ENCODE results near the gene NFIA. TPM values are rescaled to one million over a fixed set of nuclear protein-coding genes. Genes with fewer than 3 reads are reported as not detected.

Gene NFIA
- polyA plus RNA-seq, 3 donors = 1.4 to 5.3 (median 2.4) TPM

DNA sequence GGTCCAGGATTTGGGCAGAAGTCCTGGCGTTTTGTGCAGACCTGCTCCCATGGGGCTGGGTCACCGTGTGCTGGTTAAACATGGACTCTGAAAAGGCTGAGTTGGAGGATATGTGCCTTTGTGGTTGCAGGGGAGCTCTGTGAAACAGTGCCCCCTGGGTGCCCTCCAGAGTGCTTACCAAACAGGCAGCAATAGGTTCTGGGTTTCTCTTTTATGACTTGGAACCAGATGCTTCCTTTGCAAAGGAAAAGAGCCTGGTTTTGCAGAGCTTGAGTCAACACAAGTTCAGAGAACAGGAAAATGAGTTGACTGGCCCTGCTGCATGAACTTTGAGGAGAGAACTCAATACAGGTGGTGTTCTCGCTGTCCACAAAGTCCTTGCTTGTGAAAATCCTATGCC is 353.7 kb downstream of the NFIA start:
- H3K27me3 Mint-ChIP-seq (ENCODE audit: low read depth in 3 of 3) = peaks cover 0 to 1% (median 1%) of the 10 kb centered on the region in 3 donors
- H3K4me1 Mint-ChIP-seq = peaks cover 3% of the 10 kb centered on the region
- no peak overlapping the region for H3K4me3 Mint-ChIP-seq
- WGBS (ENCODE audit: insufficient coverage) = 17% methylated on average over 2 of the region's 3 CpGs
- no peaks in the 10 kb centered on the region for H3K36me3 ChIP-seq (replicated peaks in 1 of 2; ENCODE audit: control insufficient read depth in 1 of 2, insufficient read depth in 2 of 2, low read length in 2 of 2)
- no peak overlapping the region for H3K27ac ChIP-seq (ENCODE audit: low read depth in 1 of 2, low read length in 2 of 2)
- H3K9me3 Mint-ChIP-seq = peaks cover 0 to 1% (median 0%) of the 10 kb centered on the region in 7 donors
- H4K20me1 ChIP-seq (ENCODE audit: insufficient read depth, low read length) = no peaks in the 10 kb centered on the region
- H3K36me3 Mint-ChIP-seq = peaks cover 8% of the 10 kb centered on the region in 2 donors
- H3K4me2 ChIP-seq (replicated peaks; ENCODE audit: extremely low read depth, low read length, poor library complexity, severe bottlenecking) = no peak overlapping the region
- no peaks in the 10 kb centered on the region for H3K9me3 ChIP-seq (replicated peaks in 1 of 2; ENCODE audit: control insufficient read depth in 1 of 2, insufficient read depth in 1 of 2, low read length in 2 of 2)
- no peak overlapping the region for H3K9ac ChIP-seq (ENCODE audit: insufficient read depth, low read length, poor library complexity, severe bottlenecking)
- H3K4me1 ChIP-seq (ENCODE audit: control insufficient read depth in 1 of 2, insufficient read depth in 2 of 2, low read length in 2 of 2) = no peaks in the 10 kb centered on the region
- intact Hi-C loops (cut with micrococcal nuclease) = no loop called here
- TF ChIP-seq, protein P1, sequence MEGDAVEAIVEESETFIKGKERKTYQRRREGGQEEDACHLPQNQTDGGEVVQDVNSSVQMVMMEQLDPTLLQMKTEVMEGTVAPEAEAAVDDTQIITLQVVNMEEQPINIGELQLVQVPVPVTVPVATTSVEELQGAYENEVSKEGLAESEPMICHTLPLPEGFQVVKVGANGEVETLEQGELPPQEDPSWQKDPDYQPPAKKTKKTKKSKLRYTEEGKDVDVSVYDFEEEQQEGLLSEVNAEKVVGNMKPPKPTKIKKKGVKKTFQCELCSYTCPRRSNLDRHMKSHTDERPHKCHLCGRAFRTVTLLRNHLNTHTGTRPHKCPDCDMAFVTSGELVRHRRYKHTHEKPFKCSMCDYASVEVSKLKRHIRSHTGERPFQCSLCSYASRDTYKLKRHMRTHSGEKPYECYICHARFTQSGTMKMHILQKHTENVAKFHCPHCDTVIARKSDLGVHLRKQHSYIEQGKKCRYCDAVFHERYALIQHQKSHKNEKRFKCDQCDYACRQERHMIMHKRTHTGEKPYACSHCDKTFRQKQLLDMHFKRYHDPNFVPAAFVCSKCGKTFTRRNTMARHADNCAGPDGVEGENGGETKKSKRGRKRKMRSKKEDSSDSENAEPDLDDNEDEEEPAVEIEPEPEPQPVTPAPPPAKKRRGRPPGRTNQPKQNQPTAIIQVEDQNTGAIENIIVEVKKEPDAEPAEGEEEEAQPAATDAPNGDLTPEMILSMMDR (IDR thresholded peaks at IDR 0.05) = no peak
- no peak overlapping the region for H2AFZ ChIP-seq (ENCODE audit: insufficient read depth, low read depth, low read length, poor library complexity, severe bottlenecking)
- DNase-seq = no peak
- H3K27ac Mint-ChIP-seq = no peak overlapping the region
- H3K4me3 ChIP-seq (replicated peaks in 1 of 3; ENCODE audit: low read depth in 2 of 3, low read length in 3 of 3) = no peak overlapping the region
- H3K79me2 ChIP-seq (ENCODE audit: insufficient read depth, low read length) = no peaks in the 10 kb centered on the region
- no peaks in the 10 kb centered on the region for H3K27me3 ChIP-seq (ENCODE audit: control insufficient read depth in 2 of 2, insufficient read depth in 2 of 2, low read length in 2 of 2)

DNA sequence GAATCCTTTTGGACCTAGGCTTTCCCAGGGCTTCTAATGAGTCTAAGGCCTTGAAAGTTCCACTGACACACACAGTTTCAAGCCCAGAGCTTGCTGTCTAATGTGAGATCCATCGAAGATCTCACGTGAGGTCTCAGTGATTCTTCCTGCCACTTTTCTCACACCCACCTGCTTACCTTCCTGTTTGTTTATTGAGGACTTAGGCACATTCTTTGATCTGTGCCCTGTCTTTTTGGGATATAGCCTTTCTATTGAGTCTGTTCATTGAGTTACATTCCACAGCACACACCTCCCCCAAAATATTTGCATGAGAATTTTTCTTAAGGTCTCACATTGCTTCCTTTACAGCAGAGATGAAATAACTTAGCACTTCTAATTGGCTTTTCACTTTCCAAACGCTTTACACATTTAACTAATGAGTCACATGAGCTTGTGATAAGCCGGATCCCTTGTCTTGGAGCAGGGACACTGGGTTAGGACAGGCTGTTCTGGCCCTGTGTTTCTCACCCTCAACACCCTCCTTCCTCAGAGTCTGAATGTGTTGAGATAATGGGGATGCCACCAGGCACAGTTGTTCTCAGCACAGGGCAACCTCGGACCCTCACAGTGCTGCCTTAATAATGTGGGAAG is 354.2 kb downstream of the NFIA start:
- Mint-ChIP-seq H3K27me3 (ENCODE audit: low read depth in 3 of 3) (peaks cover 0 to 1% (median 1%) of the 10 kb centered on the region in 3 donors), H3K4me3 (no peak overlapping the region), H3K27ac (no peak overlapping the region), H3K36me3 (peaks cover 8% of the 10 kb centered on the region in 2 donors), H3K4me1 (peaks cover 3% of the 10 kb centered on the region), H3K9me3 (peaks cover 0 to 1% (median 0%) of the 10 kb centered on the region in 7 donors)
- no peak overlapping the region for H3K4me2 ChIP-seq (replicated peaks; ENCODE audit: extremely low read depth, low read length, poor library complexity, severe bottlenecking)
- no peaks in the 10 kb centered on the region for H3K27me3 ChIP-seq (ENCODE audit: control insufficient read depth in 2 of 2, insufficient read depth in 2 of 2, low read length in 2 of 2)
- H3K9me3 ChIP-seq (replicated peaks in 1 of 2; ENCODE audit: control insufficient read depth in 1 of 2, insufficient read depth in 1 of 2, low read length in 2 of 2) = no peaks in the 10 kb centered on the region
- intact Hi-C loops (cut with micrococcal nuclease) = no loop called here
- H3K27ac ChIP-seq (ENCODE audit: low read depth in 1 of 2, low read length in 2 of 2) = no peak overlapping the region
- whole genome bisulfite sequencing (ENCODE audit: insufficient coverage) = 80% methylated on average over 2 of the region's 5 CpGs
- H3K4me3 ChIP-seq (replicated peaks in 1 of 3; ENCODE audit: low read depth in 2 of 3, low read length in 3 of 3) = no peak overlapping the region
- no peak for DNase-seq
- no peaks in the 10 kb centered on the region for H3K36me3 ChIP-seq (replicated peaks in 1 of 2; ENCODE audit: control insufficient read depth in 1 of 2, insufficient read depth in 2 of 2, low read length in 2 of 2)
- H2AFZ ChIP-seq (ENCODE audit: insufficient read depth, low read depth, low read length, poor library complexity, severe bottlenecking) = no peak overlapping the region
- no peaks in the 10 kb centered on the region for H3K79me2 ChIP-seq (ENCODE audit: insufficient read depth, low read length)
- no peaks in the 10 kb centered on the region for H3K4me1 ChIP-seq (ENCODE audit: control insufficient read depth in 1 of 2, insufficient read depth in 2 of 2, low read length in 2 of 2)
- TF ChIP-seq, protein P1 (IDR thresholded peaks at IDR 0.05) = no peak
- no peak overlapping the region for H3K9ac ChIP-seq (ENCODE audit: insufficient read depth, low read length, poor library complexity, severe bottlenecking)
- H4K20me1 ChIP-seq (ENCODE audit: insufficient read depth, low read length) = no peaks in the 10 kb centered on the region
